HG03159 (cell line): ENCODE results near the gene TSPAN14.

ENCODE experiments used
- ATAC-seq: cut with Tn5 transposase; IDR thresholded peaks from one replicate; pipeline ENCODE4 v1.9.1; 2021; ENCODE audit warnings: mild to moderate bottlenecking, moderate library complexity; ENCODE audit not compliant: unreplicated experiment

TSPAN14 gene

DNA sequence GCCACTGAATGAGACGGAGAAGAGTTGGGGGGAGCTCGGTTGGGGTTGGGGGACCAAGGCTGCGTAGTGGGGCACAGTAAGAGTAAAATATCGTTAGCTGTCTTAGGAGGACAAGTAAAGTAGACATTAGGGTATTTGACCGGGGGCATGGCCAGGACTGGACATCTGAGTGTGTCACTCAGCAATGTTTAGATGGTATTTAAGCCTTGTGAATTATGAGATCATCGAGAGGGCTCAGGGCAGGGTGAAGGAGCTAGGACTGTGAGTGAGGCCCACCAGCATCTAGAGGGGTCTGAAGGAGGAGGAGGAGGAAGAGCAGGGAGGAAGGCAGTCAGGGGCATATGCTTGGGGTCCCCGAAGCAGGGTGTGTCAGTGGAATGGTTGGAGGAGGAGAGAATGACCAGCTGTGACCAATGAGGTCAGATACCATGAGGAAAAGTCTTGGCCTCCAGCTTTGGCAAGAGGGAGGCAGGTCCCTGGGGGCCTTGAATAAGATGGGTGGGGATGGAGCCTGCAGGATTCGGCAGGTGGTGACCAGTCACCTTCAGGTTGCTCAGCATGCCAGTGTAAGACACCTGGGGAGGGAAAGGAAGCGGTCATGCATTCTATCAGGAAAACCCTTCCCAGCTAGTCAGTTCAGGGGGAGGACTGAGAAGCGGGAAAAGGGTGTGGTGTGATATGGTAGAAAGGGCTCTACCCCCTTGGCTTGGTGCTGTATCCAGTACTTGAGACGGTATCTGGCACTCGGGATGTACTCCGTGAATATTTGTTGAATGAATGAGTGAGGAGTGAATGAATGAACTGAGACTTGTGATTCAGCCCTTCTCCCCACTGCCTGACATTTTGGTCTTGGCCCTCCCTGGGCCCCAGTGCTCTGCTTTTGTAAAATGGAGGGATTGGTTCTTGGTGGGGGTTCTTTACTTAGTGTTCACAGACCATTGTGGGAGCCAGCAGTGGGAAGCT, 48.8 kb downstream of the TSPAN14 start:
- ATAC-seq: no peak

DNA sequence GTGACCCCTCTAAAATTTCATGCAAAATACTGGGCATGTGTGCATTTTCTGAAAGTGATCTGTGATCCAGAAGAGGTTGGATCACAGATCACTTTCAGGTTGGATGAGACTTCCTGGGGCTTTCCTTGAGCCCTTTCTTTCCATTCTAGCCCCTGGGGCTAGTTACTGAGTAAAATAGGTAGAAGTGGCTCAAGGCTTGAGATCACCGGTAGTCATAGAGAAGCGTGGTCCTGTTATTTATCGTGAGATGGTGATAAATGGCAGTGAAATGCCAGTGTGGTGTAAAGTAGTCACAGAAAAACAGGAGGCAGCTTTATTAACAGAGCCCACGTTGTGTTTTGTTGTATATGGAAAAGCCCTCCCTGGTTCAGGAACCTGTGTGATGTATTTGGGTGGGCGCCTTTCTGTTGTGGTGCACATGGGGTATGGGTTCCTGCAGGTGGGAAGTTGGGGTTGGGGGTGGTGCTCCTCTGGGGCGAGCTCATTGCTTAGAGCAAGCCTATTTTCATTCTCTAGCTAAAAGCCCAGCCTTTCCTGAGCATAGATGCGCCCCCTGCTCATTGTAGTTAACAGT, 49.6 kb downstream of the TSPAN14 start:
- ATAC-seq: no peak

- no peak for ATAC-seq
These were observed 50.2 kb downstream of the TSPAN14 start for GRCh38 chr10:80504158-80504811.

DNA sequence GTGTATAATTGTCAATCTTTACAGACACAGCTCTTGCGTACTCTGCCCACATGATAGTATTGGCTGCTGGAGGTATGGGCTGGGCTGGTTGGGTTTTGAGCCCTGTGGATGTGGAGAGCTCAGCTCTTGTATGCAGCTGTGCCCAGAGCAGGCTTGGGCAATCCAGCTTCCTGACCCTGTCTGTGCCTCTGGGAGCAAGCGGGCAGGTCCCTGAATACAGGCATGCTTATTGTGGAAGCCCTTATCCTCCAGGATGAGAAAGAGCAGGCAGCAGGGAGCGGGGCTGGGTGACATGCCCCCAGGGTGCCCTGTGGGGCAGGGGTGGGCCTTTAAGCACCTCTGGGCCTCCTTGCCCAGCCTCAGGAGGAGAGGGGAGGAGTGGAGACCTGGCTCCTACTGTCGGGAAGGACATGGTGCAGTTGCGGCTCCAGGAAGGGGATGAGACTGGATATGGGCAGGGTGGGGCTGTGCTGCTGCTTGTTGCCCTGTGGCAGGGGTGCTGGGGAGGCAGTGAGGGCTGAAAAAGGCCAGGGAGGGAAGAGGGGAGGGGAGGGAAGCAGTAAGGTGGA, 50.9 kb downstream of the TSPAN14 start:
- no peak for ATAC-seq

GRCh38 chr10:80506189-80506575, 52.1 kb downstream of the TSPAN14 start:
- ATAC-seq: no peak

DNA sequence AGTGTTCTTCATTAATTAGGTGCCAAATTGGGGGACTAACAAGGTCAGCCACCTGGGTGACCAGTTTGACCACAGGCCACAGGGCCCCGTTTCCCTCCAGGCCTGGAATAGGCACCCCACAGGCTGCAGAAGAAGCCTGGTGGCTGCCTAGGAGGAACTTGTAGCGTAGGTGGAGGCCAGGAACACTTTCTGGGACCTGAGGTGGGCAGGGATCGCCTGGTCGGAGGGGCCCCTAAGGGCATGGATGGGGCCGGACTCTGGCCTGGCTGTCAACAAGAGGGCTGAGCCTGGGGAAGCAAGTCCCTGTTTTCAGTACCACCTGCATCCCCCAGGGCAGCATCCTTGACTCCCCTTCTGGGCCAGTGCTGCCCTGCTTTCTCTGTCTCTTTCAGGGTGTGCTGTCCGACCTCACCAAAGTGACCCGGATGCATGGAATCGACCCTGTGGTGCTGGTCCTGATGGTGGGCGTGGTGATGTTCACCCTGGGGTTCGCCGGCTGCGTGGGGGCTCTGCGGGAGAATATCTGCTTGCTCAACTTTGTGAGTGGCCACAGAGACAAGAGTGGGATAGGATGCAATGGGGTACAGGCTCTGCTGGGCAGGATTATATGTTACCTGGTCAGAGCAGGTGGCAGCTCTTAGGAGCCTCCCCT, 52.9 kb downstream of the TSPAN14 start:
- no peak for ATAC-seq

DNA sequence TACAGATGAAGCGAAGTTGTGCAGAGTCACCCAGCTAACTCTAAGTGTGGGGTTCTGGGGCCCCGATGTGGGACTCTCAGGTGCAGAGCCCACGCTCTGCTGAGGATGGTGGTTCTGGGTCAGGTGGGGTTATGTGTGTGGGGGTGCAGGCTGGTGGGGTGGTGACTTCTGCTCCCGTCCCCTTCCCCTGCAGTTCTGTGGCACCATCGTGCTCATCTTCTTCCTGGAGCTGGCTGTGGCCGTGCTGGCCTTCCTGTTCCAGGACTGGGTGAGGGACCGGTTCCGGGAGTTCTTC, 54.9 kb downstream of the TSPAN14 start:
- ATAC-seq: no peak

DNA sequence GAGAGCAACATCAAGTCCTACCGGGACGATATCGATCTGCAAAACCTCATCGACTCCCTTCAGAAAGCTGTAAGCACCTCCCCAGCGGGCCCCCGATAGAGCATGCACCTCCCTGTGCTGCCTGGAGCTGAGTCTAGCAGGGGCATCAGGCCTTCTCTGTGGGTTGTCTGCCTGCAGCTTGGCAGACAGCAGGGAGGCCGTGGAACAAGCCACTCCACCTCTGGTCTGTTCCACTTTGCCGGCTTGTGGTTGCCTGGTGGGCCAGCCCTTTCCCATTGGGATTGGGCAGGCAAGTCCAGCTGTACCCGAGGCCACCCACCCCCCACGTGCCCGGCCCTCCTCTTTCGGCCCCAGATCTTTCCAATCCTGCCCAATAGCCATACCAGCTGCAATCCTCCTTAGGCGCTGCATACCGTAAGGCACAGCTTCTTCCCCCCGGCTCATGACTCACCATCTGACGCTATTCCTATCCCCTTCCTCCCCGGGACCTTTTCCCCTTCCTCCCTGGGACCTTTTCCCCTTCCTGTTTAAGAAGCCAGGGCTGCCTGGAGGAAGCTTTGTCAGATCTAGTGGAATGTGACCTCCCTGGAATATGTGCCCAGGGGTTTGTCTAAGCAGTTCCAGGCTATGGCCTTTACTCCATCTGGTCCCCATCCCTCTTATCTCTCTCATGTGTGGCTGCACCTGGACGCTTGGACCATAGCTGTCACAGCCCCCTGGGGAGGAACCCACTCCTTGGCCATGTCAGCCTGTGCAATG, 55.5 kb downstream of the TSPAN14 start:
- no peak for ATAC-seq

DNA sequence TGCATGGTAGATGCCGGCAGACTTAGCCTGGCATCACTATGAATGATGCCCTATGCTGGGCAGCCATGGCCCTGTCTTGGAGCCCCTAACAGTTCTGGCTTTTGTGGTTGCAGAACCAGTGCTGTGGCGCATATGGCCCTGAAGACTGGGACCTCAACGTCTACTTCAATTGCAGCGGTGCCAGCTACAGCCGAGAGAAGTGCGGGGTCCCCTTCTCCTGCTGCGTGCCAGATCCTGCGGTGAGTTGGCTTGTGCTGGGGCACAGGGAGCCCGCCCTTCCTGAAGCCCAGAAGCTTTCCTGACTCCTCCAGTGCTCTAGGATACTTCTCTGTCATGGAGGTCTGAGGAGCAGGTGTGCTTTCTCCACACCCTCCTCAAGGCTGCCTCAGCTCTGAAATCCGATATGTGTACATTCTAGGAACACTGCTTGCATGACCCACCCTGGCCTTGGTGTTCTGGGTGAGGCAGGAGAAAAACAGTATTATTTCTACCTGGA, 58.0 kb downstream of the TSPAN14 start:
- no peak for ATAC-seq

- ATAC-seq: no peak
These were observed 59.0 kb downstream of the TSPAN14 start for GRCh38 chr10:80513106-80513505.

GRCh38 chr10:80515511-80515910, 61.4 kb downstream of the TSPAN14 start:
- ATAC-seq: no peak

- ATAC-seq: no peak
These were observed 61.8 kb downstream of the TSPAN14 start for GRCh38 chr10:80515941-80516340.

- ATAC-seq: no peak
These were observed 62.5 kb downstream of the TSPAN14 start for GRCh38 chr10:80516506-80517075.

- ATAC-seq: no peak
These were observed 63.5 kb downstream of the TSPAN14 start for GRCh38 chr10:80517416-80518142.

GRCh38 chr10:80518143-80518806, 64.2 kb downstream of the TSPAN14 start:
- ATAC-seq: no peak

GRCh38 chr10:80518807-80519360, 64.8 kb downstream of the TSPAN14 start:
- ATAC-seq: no peak

- ATAC-seq: no peak
These were observed 66.0 kb downstream of the TSPAN14 start for GRCh38 chr10:80519936-80520650.
